IMR-90 (cell line): Measurements from ENCODE around the gene KIF1C.

Experiments
- BHLHE40 ChIP-seq: fragments of 150-350 bp; IDR thresholded peaks from 2 replicates; pipeline ENCODE4 v1.6.1; 2016; ENCODE audit warnings: mild to moderate bottlenecking, low read depth, low read length
- CTCF ChIP-seq: conservative IDR thresholded peaks from 2 replicates; pipeline ENCODE4 v1.5.1; 2012; ENCODE audit warnings: mild to moderate bottlenecking, low read depth, low read length, improper control_type of control experiment
- MXI1 ChIP-seq: IDR thresholded peaks from 2 replicates; pipeline ENCODE4 v1.6.1; 2012; ENCODE audit warnings: low read depth, mild to moderate bottlenecking, low read length, moderate library complexity, borderline replicate concordance
- POLR2A ChIP-seq: IDR thresholded peaks from 2 replicates; pipeline ENCODE4 v1.6.1; 2012; ENCODE audit warnings: mild to moderate bottlenecking, low read depth, low read length
- RAD21 ChIP-seq: IDR thresholded peaks from 2 replicates; pipeline ENCODE4 v1.6.1; 2012; ENCODE audit warnings: low read length, improper control_type of control experiment
- SMC3 ChIP-seq: fragments of 150-350 bp; IDR thresholded peaks from 2 replicates; pipeline ENCODE4 v1.6.1; 2016; ENCODE audit warnings: low read depth, mild to moderate bottlenecking, antibody characterized with exemption, low read length, moderate library complexity
- TF ChIP-seq, protein P1 (sequence below): fragments of 150-350 bp; IDR thresholded peaks from 2 replicates; pipeline ENCODE4 v1.6.1; 2017; ENCODE audit warnings: mild to moderate bottlenecking, antibody characterized with exemption, low read length, low read depth

DNA sequence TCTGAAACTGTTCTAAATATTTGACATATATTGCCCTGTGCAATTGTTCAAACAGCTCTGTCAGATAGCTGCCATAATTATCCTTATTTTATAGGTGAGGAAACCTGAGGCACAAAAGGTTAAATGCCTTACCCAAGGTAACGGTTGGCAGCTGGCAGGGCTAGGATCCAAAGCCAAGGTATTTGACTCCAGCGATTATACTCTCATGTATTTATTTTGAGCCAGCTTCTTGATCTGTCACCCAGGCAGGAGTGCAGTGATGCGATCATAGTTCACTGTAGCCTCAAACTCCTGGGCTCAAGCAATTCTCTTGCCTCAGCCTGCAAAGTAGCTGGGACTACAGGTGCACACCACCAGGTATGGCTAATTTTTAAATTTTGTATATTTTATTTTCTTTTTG is 39.6 kb upstream of the KIF1C start:
- TF ChIP-seq CTCF (no peak), SMC3 (no peak), POLR2A (no peak), BHLHE40 (no peak), MXI1 (no peak), RAD21 (no peak)
- TF ChIP-seq, protein P1, sequence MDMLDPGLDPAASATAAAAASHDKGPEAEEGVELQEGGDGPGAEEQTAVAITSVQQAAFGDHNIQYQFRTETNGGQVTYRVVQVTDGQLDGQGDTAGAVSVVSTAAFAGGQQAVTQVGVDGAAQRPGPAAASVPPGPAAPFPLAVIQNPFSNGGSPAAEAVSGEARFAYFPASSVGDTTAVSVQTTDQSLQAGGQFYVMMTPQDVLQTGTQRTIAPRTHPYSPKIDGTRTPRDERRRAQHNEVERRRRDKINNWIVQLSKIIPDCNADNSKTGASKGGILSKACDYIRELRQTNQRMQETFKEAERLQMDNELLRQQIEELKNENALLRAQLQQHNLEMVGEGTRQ: no peak
